H9 (cell line): ENCODE measurements around the gene E4F1. TPM values are rescaled to one million over a fixed set of nuclear protein-coding genes. Genes with fewer than 3 reads are reported as not detected.

ENCODE experiments used
- DNase-seq: peaks from one replicate; pipeline ENCODE4 v3.0.0-alpha.2; 2017
- H2AFZ ChIP-seq: one replicate; pipeline ENCODE4 v1.6.1; 2013; ENCODE audit warnings: mild to moderate bottlenecking, low read length, control low read depth, moderate library complexity
- H2AK5ac ChIP-seq: 2 replicates; pipeline ENCODE4 v1.6.1; 2013; ENCODE audit warnings: low read length, control low read depth, mixed read lengths; ENCODE audit not compliant: insufficient read length
- H2BK120ac ChIP-seq: one replicate; pipeline ENCODE4 v1.6.1; 2013; ENCODE audit warnings: low read depth, mild to moderate bottlenecking, low read length, control low read depth, inconsistent platforms; ENCODE audit not compliant: poor library complexity, severe bottlenecking
- H2BK12ac ChIP-seq: 2 replicates; pipeline ENCODE4 v1.6.1; 2013; ENCODE audit warnings: low read length, control low read depth, mixed read lengths, low read depth; ENCODE audit not compliant: insufficient read length
- H2BK15ac ChIP-seq: 2 replicates; pipeline ENCODE4 v1.6.1; 2013; ENCODE audit warnings: low read depth, low read length, control low read depth
- H2BK20ac ChIP-seq: one replicate; pipeline ENCODE4 v1.6.1; 2013; ENCODE audit warnings: low read depth, mild to moderate bottlenecking, low read length, control low read depth, inconsistent platforms; ENCODE audit not compliant: poor library complexity, severe bottlenecking
- H2BK5ac ChIP-seq: 2 replicates; pipeline ENCODE4 v1.6.1; 2013; ENCODE audit warnings: low read length, control low read depth, mixed read lengths; ENCODE audit not compliant: insufficient read length
- H3K14ac ChIP-seq: 2 replicates; pipeline ENCODE4 v1.6.1; 2013; ENCODE audit warnings: low read length, control low read depth; ENCODE audit not compliant: insufficient read depth
- H3K18ac ChIP-seq: 2 replicates; pipeline ENCODE4 v1.6.1; 2013; ENCODE audit warnings: low read depth, mild to moderate bottlenecking, mixed read lengths, low read length, control low read depth; ENCODE audit not compliant: insufficient read length
- H3K23ac ChIP-seq: 2 replicates; pipeline ENCODE4 v1.6.1; 2013; ENCODE audit warnings: low read length, control low read depth, mixed read lengths, low read depth; ENCODE audit not compliant: insufficient read length
- H3K23me2 ChIP-seq: 2 replicates; pipeline ENCODE4 v1.6.1; 2013; ENCODE audit warnings: low read depth, mild to moderate bottlenecking, mixed read lengths, low read length, control low read depth; ENCODE audit not compliant: insufficient read length, poor library complexity, severe bottlenecking
- H3K27ac ChIP-seq: 2 replicates; pipeline ENCODE4 v1.5.1; 2013; ENCODE audit warnings: low read length, control low read depth, mixed read lengths, low read depth; ENCODE audit not compliant: insufficient read length
- H3K27me3 ChIP-seq: 2 replicates; pipeline ENCODE4 v1.6.1; 2013; ENCODE audit warnings: low read length, control low read depth, inconsistent platforms; ENCODE audit not compliant: insufficient read depth
- H3K4ac ChIP-seq: 2 replicates; pipeline ENCODE4 v1.6.1; 2013; ENCODE audit warnings: low read depth, mild to moderate bottlenecking, control low read depth, inconsistent platforms, low read length, moderate library complexity
- H3K4me1 ChIP-seq: 2 replicates; pipeline ENCODE4 v1.6.1; 2013; ENCODE audit warnings: low read length, control low read depth, inconsistent platforms; ENCODE audit not compliant: insufficient read depth
- H3K4me2 ChIP-seq: 2 replicates; pipeline ENCODE4 v1.6.1; 2013; ENCODE audit warnings: low read length, control low read depth, mixed read lengths; ENCODE audit not compliant: insufficient read length, insufficient read depth
- H3K56ac ChIP-seq: 2 replicates; pipeline ENCODE4 v1.6.1; 2013; ENCODE audit warnings: low read depth, mild to moderate bottlenecking, mixed read lengths, low read length, control low read depth; ENCODE audit not compliant: insufficient read length
- H3K79me1 ChIP-seq: 2 replicates; pipeline ENCODE4 v1.6.1; 2013; ENCODE audit warnings: low read depth, mild to moderate bottlenecking, moderate library complexity, low read length, control low read depth, inconsistent platforms; ENCODE audit not compliant: insufficient read depth, poor library complexity, severe bottlenecking
- H3K79me2 ChIP-seq: 2 replicates; pipeline ENCODE4 v1.6.1; 2013; ENCODE audit warnings: low read length, control low read depth, inconsistent platforms; ENCODE audit not compliant: insufficient read depth
- H3K9ac ChIP-seq: 2 replicates; pipeline ENCODE4 v1.6.1; 2013; ENCODE audit warnings: low read length, control low read depth, mixed read lengths; ENCODE audit not compliant: insufficient read length; ENCODE audit errors: extremely low read depth
- H3K9me3 ChIP-seq: one replicate; pipeline ENCODE4 v1.6.1; 2013; ENCODE audit warnings: low read depth, low read length, inconsistent platforms; ENCODE audit not compliant: control insufficient read depth
- H3T11ph ChIP-seq: one replicate; pipeline ENCODE4 v1.6.1; 2013; ENCODE audit warnings: mild to moderate bottlenecking, low read length, control low read depth, inconsistent platforms
- H4K20me1 ChIP-seq: one replicate; pipeline ENCODE4 v1.6.1; 2013; ENCODE audit not compliant: control insufficient read depth, insufficient read length, insufficient read depth
- H4K5ac ChIP-seq: 2 replicates; pipeline ENCODE4 v1.6.1; 2013; ENCODE audit warnings: low read depth, mild to moderate bottlenecking, mixed read lengths, low read length, control low read depth; ENCODE audit not compliant: insufficient read length
- H4K8ac ChIP-seq: replicated peaks from 2 replicates; pipeline ENCODE4 v1.6.1; 2013; ENCODE audit warnings: low read length, control low read depth, mixed read lengths, low read depth; ENCODE audit not compliant: insufficient read length
- H4K91ac ChIP-seq: 2 replicates; pipeline ENCODE4 v1.6.1; 2013; ENCODE audit warnings: low read depth, mild to moderate bottlenecking, moderate library complexity, mixed read lengths, low read length, control low read depth; ENCODE audit not compliant: insufficient read length
- H3K27ac Mint-ChIP-seq, 3 experiments: 2 replicates in 2 of 3; 3 replicates in 1 of 3; pipeline ENCODE4 v1.8.0; 2020 to 2021; ENCODE audit warnings: mixed read lengths in 3 of 3, mild to moderate bottlenecking in 1 of 3, moderate library complexity in 1 of 3
- H3K27me3 Mint-ChIP-seq: 2 replicates; pipeline ENCODE4 v1.8.0; 2021; ENCODE audit warnings: low read depth, mild to moderate bottlenecking, moderate library complexity, mixed read lengths
- H3K36me3 Mint-ChIP-seq, 3 experiments: 2 replicates in 2 of 3; 3 replicates in 1 of 3; pipeline ENCODE4 v1.8.0; 2020 to 2021; ENCODE audit warnings: low read depth in 3 of 3, mixed read lengths in 3 of 3; ENCODE audit not compliant: insufficient read depth in 1 of 3
- H3K4me1 Mint-ChIP-seq, 2 experiments: 2 replicates each; pipeline ENCODE4 v1.8.0; 2020; ENCODE audit warnings: mixed read lengths in 2 of 2
- H3K4me3 Mint-ChIP-seq, 2 experiments: 2 replicates in 1 of 2; 3 replicates in 1 of 2; pipeline ENCODE4 v1.8.0; 2020 to 2021; ENCODE audit warnings: mild to moderate bottlenecking in 2 of 2, mixed read lengths in 2 of 2, moderate library complexity in 1 of 2
- H3K9me3 Mint-ChIP-seq, 2 experiments: 2 replicates in 1 of 2; 3 replicates in 1 of 2; pipeline ENCODE4 v1.8.0; 2020; ENCODE audit warnings: mild to moderate bottlenecking in 2 of 2, mixed read lengths in 2 of 2, moderate library complexity in 1 of 2
- CTCF ChIP-seq: fragments of 200-600 bp; sonication (generic); conservative IDR thresholded peaks from 3 replicates; pipeline ENCODE4 v1.8.0; 2021; ENCODE audit warnings: antibody characterized with exemption, mild to moderate bottlenecking
- WGBS: extraction: QIAGEN DNeasy Blood & Tissue Kit; methylation state at CpG from one replicate; pipeline ENCODE4 v1.1.7; 2013; ENCODE audit warnings: missing lambda C conversion rate, low lambda C conversion rate, mixed read lengths; ENCODE audit not compliant: insufficient read length; ENCODE audit errors: extremely low coverage; 5-methylcytosine and 5-hydroxymethylcytosine counted together
- total RNA-seq: library from RNA; stranded (reverse); gene quantifications from 2 replicates; pipeline ENCODE4 v1.2.1, GENCODE V29; 2021

The E4F1 gene
- total RNA-seq, 1 experiment from 2014 or later = 35.9 TPM

- no CpG with 5 or more reads among the region's 11 CpGs for WGBS
- Histone ChIP-seq H3K4me1 (no peaks in the 10 kb centered on the region), H3K79me1 (no peaks in the 10 kb centered on the region), H3K14ac (no peak overlapping the region), H3K18ac (no peak overlapping the region), H2AFZ (no peak overlapping the region), H2BK20ac (no peak overlapping the region), H3K56ac (no peak overlapping the region), H3K27ac (no peak overlapping the region), H2AK5ac (no peak overlapping the region), H2BK120ac (no peak overlapping the region), H4K20me1 (no peaks in the 10 kb centered on the region), H3K23ac (no peak overlapping the region), H3K9me3 (no peaks in the 10 kb centered on the region), H3K79me2 (no peaks in the 10 kb centered on the region), H4K91ac (no peak overlapping the region), H2BK15ac (no peak overlapping the region), H3K4ac (no peak overlapping the region), H3T11ph (no peak overlapping the region), H3K9ac (no peak overlapping the region), H3K23me2 (peaks cover 7% of the 10 kb centered on the region), H4K8ac (no peak overlapping the region), H2BK12ac (no peak overlapping the region), H3K4me2 (no peak overlapping the region), H2BK5ac (no peak overlapping the region), H4K5ac (no peak overlapping the region), H3K27me3 (no peaks in the 10 kb centered on the region)
- Mint-ChIP-seq H3K9me3 (no peaks in the 10 kb centered on the region), H3K27me3 (peaks cover 2% of the 10 kb centered on the region), H3K36me3 (no peaks in the 10 kb centered on the region), H3K4me3 (no peak overlapping the region), H3K27ac (no peak overlapping the region), H3K4me1 (peaks cover 4 to 6% of the 10 kb centered on the region in 2 experiments; a peak in 1 of 4 replicates)
- no peak for TF ChIP-seq CTCF
- DNase-seq = no peak
These were observed 32.0 kb upstream of the E4F1 start for GRCh38 chr16:2191446-2191706.
